Small intestine (tissue), 7 donors: ENCODE data around the gene CYP2A7. TPM values are rescaled to one million over a fixed set of nuclear protein-coding genes. Genes with fewer than 3 reads are reported as not detected.
"Not testable (repeated sequence)": the region's sequence is repeated elsewhere in the genome, so short reads cannot be mapped to it uniquely, and the experiment has no call there.

Experiments used
- DNase-seq, 2 donors: peaks; one replicate each; pipeline versions ENCODE4 v3.0.0 to v3.0.0-alpha.2; 2013
- FAIRE-seq: peaks from 2 replicates; lab custom pipeline; 2012; peaks lifted over from hg19 to GRCh38; lab: Jason Lieb, UNC
- H3K27ac ChIP-seq, 3 donors: one replicate each; pipeline ENCODE4 v1.5.1; 2013; ENCODE audit warnings: low read length in 2 of 3, mild to moderate bottlenecking in 2 of 3, control low read depth in 1 of 3, inconsistent platforms in 1 of 3, low read depth in 1 of 3, moderate library complexity in 1 of 3
- H3K27me3 ChIP-seq, 3 donors: one replicate each; pipeline ENCODE4 v1.6.1; 2013; ENCODE audit warnings: low read length in 3 of 3, inconsistent platforms in 1 of 3; ENCODE audit not compliant: control insufficient read depth in 3 of 3, insufficient read depth in 3 of 3
- H3K36me3 ChIP-seq, 3 donors: one replicate each; pipeline ENCODE4 v1.6.1; 2013; ENCODE audit warnings: low read length in 3 of 3, inconsistent platforms in 1 of 3, low read depth in 1 of 3, mild to moderate bottlenecking in 1 of 3, moderate library complexity in 1 of 3; ENCODE audit not compliant: control insufficient read depth in 3 of 3, insufficient read depth in 2 of 3
- H3K4me1 ChIP-seq, 3 donors: one replicate each; pipeline ENCODE4 v1.6.1; 2013; ENCODE audit warnings: low read length in 2 of 3, inconsistent platforms in 1 of 3, low read depth in 1 of 3, mild to moderate bottlenecking in 1 of 3, moderate library complexity in 1 of 3; ENCODE audit not compliant: control insufficient read depth in 3 of 3, insufficient read depth in 2 of 3
- H3K4me3 ChIP-seq, 3 donors: one replicate each; pipeline ENCODE4 v1.5.1; 2013; ENCODE audit warnings: low read length in 3 of 3, control low read depth in 1 of 3, inconsistent platforms in 1 of 3, low read depth in 1 of 3, mild to moderate bottlenecking in 1 of 3, moderate library complexity in 1 of 3
- H3K9me3 ChIP-seq, 2 donors: one replicate each; pipeline ENCODE4 v1.6.1; 2013; ENCODE audit warnings: low read depth in 1 of 2, low read length in 1 of 2; ENCODE audit not compliant: control insufficient read depth in 2 of 2, insufficient read depth in 1 of 2
- WGBS, 3 donors: extraction: QIAGEN DNeasy Blood & Tissue Kit; methylation state at CpG; one replicate each; pipeline ENCODE4 v1.1.7; 2013; 5-methylcytosine and 5-hydroxymethylcytosine counted together
- polyA plus RNA-seq, 4 donors: library from polyadenylated mRNA; stranded (reverse) in 3 of 4; unstranded in 1 of 4; fragments of 200-250 nt in 3 of 4; fragments of 120-200 nt in 1 of 4; gene quantifications; one replicate each; pipeline versions ENCODE4 v1.2.1 to v1.2.3, GENCODE V29; 2013
- donor health status: healthy with polysubstance abuse.
- donor health status: control.
- donor health status: control.
- donor health status: Bipolar disorder and iron deficiency.
- donor health status: healthy.

The CYP2A7 gene
- polyA plus RNA-seq, 4 donors = 0.13 TPM; not detected in 3

- no peak for FAIRE-seq
- no peaks in the 10 kb centered on the region for H3K27me3 ChIP-seq
- 8 to 30% (median 21%) methylated on average over 9 of the region's 9 CpGs for WGBS, 3 donors
- peaks cover 0 to 44% (median 0%) of the 10 kb centered on the region in 3 donors for H3K4me1 ChIP-seq
- peak overlapping the region; percentile 42 to 81 (median 72) for H3K27ac ChIP-seq
- H3K36me3 ChIP-seq = no peaks in the 10 kb centered on the region
- H3K4me3 ChIP-seq = no peak overlapping the region
- peaks cover 0 to 15% of the 10 kb centered on the region in 2 donors for H3K9me3 ChIP-seq
- DNase-seq = peak; percentile 93 to 95
Measured at GRCh38 chr19:40921005-40921897, 39.2 kb upstream of the CYP2A7 start.

GRCh38 chr19:40920300-40921004 is 38.4 kb upstream of the CYP2A7 start:
- Histone ChIP-seq H3K27me3 (no peaks in the 10 kb centered on the region), H3K4me1 (peaks cover 0 to 41% (median 0%) of the 10 kb centered on the region in 3 donors), H3K4me3 (no peak overlapping the region), H3K36me3 (no peaks in the 10 kb centered on the region), H3K9me3 (peaks cover 0 to 15% of the 10 kb centered on the region in 2 donors), H3K27ac (peak overlapping the region; percentile 42 to 81 (median 44))
- DNase-seq = no peak
- no peak for FAIRE-seq
- 80 to 89% (median 87%) methylated on average over 4 of the region's 4 CpGs for whole genome bisulfite sequencing, 3 donors

- not testable (repeated sequence) for H3K27me3 ChIP-seq, FAIRE-seq, H3K36me3 ChIP-seq, H3K4me3 ChIP-seq
- Histone ChIP-seq H3K4me1 (peaks cover 0 to 39% (median 0%) of the 10 kb centered on the region in 3 donors), H3K27ac (peak overlapping the region in 1 of 3 donors; percentile 81), H3K9me3 (peaks cover 0 to 15% of the 10 kb centered on the region in 2 donors)
- WGBS, 3 donors = 46 to 71% (median 63%) methylated on average over 7 of the region's 7 CpGs
- peak; percentile 15 to 24 for DNase-seq
Measured at GRCh38 chr19:40919530-40920299, 37.7 kb upstream of the CYP2A7 start.

- not testable (repeated sequence) for H3K36me3 ChIP-seq, H3K27ac ChIP-seq, DNase-seq, FAIRE-seq, H3K9me3 ChIP-seq, H3K4me3 ChIP-seq, H3K27me3 ChIP-seq
- 44 to 62% (median 59%) methylated on average over 2 of the region's 2 CpGs for whole genome bisulfite sequencing, 3 donors
- H3K4me1 ChIP-seq = peaks cover 0 to 28% (median 0%) of the 10 kb centered on the region in 3 donors
Measured at GRCh38 chr19:40918303-40918702, 36.3 kb upstream of the CYP2A7 start.

- H3K9me3 ChIP-seq = peaks cover 0 to 5% of the 10 kb centered on the region in 2 donors
- H3K27me3 ChIP-seq = no peaks in the 10 kb centered on the region
- H3K27ac ChIP-seq = no peak overlapping the region
- DNase-seq (no peak), FAIRE-seq (no peak)
- no peaks in the 10 kb centered on the region for H3K4me1 ChIP-seq
- no peaks in the 10 kb centered on the region for H3K36me3 ChIP-seq
- H3K4me3 ChIP-seq = no peak overlapping the region
- 56 to 64% (median 57%) methylated on average over 6 of the region's 6 CpGs for WGBS, 3 donors
Measured at GRCh38 chr19:40908976-40909375, 26.9 kb upstream of the CYP2A7 start.

GRCh38 chr19:40907968-40908735 is 26.1 kb upstream of the CYP2A7 start:
- Histone ChIP-seq H3K9me3 (peaks cover 0 to 5% of the 10 kb centered on the region in 2 donors), H3K27me3 (no peaks in the 10 kb centered on the region), H3K4me3 (no peak overlapping the region), H3K4me1 (no peaks in the 10 kb centered on the region), H3K27ac (no peak overlapping the region), H3K36me3 (no peaks in the 10 kb centered on the region)
- 30 to 44% (median 38%) methylated on average over 21 of the region's 21 CpGs for whole genome bisulfite sequencing, 3 donors
- DNase-seq (peak in 1 of 2 donors; percentile 15), FAIRE-seq (no peak)

GRCh38 chr19:40906512-40906911 is 24.5 kb upstream of the CYP2A7 start:
- Histone ChIP-seq H3K4me3 (no peak overlapping the region), H3K27ac (no peak overlapping the region), H3K36me3 (no peaks in the 10 kb centered on the region), H3K27me3 (no peaks in the 10 kb centered on the region), H3K4me1 (no peaks in the 10 kb centered on the region), H3K9me3 (no peaks in the 10 kb centered on the region)
- FAIRE-seq (no peak), DNase-seq (no peak)
